Measurements from ENCODE around the gene NREP.

GRCh38 chr5:111784491-111785181 is 27.6 kb upstream of the NREP start:
- TF ChIP-seq CTCF (IDR thresholded peaks at IDR 0.05 in 2 of 3, conservative IDR thresholded peaks at IDR 0.05 in 1 of 3; ENCODE audit: borderline replicate concordance in 1 of 3, insufficient read depth in 1 of 3, low read depth in 2 of 3, low read length in 2 of 3) (no peak), RAD21 (IDR thresholded peaks at IDR 0.05; ENCODE audit: low read depth) (no peak), POLR2AphosphoS5 (IDR thresholded peaks at IDR 0.05; ENCODE audit: low read depth, low read length) (no peak), YY1 (IDR thresholded peaks at IDR 0.05; ENCODE audit: extremely low read depth, insufficient replicate concordance, low read depth, low read length) (no peak), EZH2 (IDR thresholded peaks at IDR 0.05) (no peak), SP1 (IDR thresholded peaks at IDR 0.05; ENCODE audit: low read depth) (no peak), SIN3A (IDR thresholded peaks at IDR 0.05; ENCODE audit: low read depth) (no peak), POLR2A (IDR thresholded peaks at IDR 0.05; ENCODE audit: borderline replicate concordance, extremely low read depth, insufficient read depth, insufficient read length) (no peak), ZNF274 (IDR thresholded peaks at IDR 0.05; ENCODE audit: low read depth, low read length) (no peak)
- TF ChIP-seq, protein P1, sequence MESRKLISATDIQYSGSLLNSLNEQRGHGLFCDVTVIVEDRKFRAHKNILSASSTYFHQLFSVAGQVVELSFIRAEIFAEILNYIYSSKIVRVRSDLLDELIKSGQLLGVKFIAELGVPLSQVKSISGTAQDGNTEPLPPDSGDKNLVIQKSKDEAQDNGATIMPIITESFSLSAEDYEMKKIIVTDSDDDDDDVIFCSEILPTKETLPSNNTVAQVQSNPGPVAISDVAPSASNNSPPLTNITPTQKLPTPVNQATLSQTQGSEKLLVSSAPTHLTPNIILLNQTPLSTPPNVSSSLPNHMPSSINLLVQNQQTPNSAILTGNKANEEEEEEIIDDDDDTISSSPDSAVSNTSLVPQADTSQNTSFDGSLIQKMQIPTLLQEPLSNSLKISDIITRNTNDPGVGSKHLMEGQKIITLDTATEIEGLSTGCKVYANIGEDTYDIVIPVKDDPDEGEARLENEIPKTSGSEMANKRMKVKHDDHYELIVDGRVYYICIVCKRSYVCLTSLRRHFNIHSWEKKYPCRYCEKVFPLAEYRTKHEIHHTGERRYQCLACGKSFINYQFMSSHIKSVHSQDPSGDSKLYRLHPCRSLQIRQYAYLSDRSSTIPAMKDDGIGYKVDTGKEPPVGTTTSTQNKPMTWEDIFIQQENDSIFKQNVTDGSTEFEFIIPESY (IDR thresholded peaks at IDR 0.05; ENCODE audit: extremely low read depth, insufficient replicate concordance, low read length): no peak
